Iris pigment epithelial cell (primary cell): ENCODE measurements around the gene DCLK1.

ENCODE experiments used
- DNase-seq: peaks from one replicate; pipeline ENCODE4 v3.0.0-alpha.2; 2011; ENCODE audit warnings: low read depth

The DCLK1 gene

GRCh38 chr13:35747594-35747993 is 383.6 kb downstream of the DCLK1 start:
- DNase-seq = no peak

- DNase-seq = peak; percentile 69
Measured at GRCh38 chr13:35744566-35745178, 386.5 kb downstream of the DCLK1 start.

- no peak for DNase-seq
Measured at GRCh38 chr13:35744144-35744543, 387.0 kb downstream of the DCLK1 start.

DNA sequence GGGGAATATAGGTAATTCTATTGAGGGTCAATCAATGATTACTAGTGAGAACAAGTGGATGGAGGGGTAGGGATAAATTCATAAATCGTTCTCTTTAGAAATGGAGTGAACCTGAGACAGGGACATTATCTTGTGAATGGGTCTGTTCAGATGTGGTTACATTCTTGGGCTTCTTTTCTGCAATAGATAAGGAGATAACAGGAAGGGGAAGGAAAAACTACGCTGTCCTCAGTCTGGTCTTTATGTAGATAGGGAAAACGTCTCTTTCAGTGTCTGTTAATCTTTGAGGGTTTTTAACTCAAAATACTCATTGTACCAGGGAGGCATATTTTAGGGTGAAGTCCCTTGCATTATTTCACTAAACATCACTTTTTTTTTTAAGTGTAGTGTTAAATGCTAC is 388.0 kb downstream of the DCLK1 start:
- DNase-seq = no peak

- no peak for DNase-seq
Measured at GRCh38 chr13:35741657-35742056, 389.5 kb downstream of the DCLK1 start.

DNA sequence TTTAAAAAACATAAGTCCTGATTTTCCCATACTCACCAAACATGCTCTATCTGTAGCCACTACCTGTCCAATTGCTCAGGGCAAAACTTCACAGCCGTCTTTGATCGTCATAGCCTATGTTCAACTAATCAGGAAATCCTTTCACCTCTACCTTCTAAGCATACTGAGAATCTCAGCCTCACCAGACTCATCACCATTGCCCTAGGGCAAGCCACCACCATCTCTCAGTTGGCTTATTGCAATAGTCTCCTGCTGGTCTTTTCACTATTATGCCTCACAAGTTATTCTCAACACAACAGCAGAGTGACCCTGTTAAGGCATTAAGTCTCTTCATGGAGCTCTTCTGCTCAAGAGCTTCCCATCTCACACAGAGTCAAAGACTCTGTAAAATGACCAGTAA is 394.3 kb downstream of the DCLK1 start:
- no peak for DNase-seq

GRCh38 chr13:35733827-35734226 is 397.4 kb downstream of the DCLK1 start:
- peak; percentile 86 for DNase-seq

DNA sequence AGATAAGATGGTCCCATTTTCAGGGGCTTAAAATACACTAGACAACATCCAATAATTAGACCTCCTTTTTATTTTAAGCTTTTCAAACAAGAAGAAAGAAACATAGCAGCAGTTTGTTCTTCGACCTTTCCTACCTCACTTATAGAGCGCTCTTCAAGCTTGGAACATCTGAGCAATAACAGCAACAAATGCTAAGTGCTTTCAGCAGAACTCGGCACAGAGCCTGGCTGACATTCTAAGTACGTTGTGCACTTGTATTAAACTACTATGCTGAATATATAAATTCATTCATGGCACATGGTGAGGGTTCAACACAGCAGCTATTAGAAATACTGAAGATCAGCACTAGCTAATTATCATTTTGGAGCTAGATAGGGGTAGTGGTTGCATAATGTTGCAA is 398.6 kb downstream of the DCLK1 start:
- no peak for DNase-seq

GRCh38 chr13:35731471-35731870 is 399.7 kb downstream of the DCLK1 start:
- DNase-seq = no peak

- no peak for DNase-seq
Measured at GRCh38 chr13:35729926-35730627, 401.1 kb downstream of the DCLK1 start.

DNA sequence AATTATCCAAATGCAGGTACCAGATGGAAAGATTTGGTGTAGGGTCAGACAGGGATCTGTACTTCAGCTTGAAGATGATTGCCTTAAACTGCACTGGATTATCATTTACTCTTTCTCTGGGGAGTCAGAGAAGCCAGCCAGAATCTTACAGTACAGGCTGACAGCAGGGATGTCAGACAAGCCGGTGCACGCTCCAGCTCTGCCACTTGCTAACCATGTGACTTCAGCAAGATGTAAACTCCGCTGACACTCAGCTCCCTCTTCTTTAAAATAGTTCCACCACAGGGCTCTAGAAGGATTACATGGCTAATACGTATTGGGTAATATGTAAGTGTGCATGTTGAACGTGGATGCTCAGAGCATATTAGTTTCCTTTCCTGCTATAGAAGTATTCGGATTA is 403.3 kb downstream of the DCLK1 start:
- DNase-seq = no peak

GRCh38 chr13:35724446-35724845 is 406.7 kb downstream of the DCLK1 start:
- DNase-seq = peak; percentile 43

DNA sequence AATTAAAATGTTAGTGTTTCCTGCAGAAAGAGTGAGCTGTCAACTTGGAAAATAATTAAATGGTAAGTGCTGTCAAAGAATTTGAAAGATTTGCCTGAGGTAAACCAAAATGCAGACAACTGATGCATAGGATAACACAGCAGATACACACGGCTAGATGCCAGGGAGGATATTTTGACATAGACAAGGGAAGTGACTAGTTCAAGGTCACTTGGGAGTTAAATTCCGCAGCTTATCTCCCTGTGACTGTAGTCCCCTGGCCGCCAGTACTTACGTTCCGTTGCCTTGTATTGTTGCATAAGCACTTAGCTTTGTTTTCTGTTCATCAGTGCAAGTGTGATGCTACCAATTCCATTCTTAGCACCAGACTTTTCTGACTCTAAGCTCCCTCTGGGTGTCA is 407.4 kb downstream of the DCLK1 start:
- DNase-seq = peak; percentile 90

- DNase-seq = peak; percentile 71
Measured at GRCh38 chr13:35723053-35723461, 408.1 kb downstream of the DCLK1 start.

- no peak for DNase-seq
Measured at GRCh38 chr13:35722458-35723052, 408.6 kb downstream of the DCLK1 start.

DNA sequence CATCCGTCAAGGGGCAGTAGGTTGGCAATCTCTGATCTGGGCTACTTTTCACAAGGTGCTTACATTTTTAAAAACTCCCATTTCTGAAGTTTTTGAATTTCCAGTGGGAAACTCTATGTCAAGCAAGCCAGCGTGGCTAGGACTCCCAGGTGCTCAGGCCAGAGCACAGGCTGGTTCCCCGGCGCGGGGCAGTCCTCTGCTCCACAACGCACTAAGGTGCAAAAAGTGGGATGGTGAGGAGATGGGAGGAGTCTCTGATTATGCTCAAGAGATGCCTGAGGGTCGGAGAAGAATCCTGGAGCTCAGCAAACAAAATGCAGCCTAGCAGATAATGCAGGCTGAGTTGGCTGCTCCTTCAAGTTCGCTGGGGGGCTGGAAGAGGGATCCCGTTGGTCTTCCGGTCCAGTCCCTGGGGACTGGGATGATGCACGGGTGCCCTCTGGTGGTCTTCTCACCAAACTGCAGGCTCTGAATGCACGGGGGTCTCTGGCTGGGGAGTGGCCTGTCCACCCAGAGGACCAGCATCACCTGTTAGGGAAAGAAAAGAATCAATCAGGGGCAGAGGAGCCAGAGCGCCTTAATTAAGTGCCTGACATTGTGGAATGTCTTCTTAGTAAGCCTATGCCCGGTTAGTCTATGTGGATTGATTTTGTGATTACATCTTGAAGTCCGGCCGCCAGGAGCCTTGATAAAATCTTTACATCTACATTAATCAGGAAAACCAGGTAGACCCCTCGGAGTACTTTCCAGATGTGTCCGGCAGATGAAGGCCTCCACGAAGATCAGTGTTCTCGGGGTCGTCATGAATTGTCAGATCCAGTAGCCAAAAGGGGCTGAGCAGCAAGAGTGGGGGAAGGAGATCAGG is 410.3 kb downstream of the DCLK1 start:
- DNase-seq = peak; percentile 36

- DNase-seq = no peak
Measured at GRCh38 chr13:35720290-35720689, 410.9 kb downstream of the DCLK1 start.
